ENCODE data around the gene UBAC1.

UBAC1 gene

DNA sequence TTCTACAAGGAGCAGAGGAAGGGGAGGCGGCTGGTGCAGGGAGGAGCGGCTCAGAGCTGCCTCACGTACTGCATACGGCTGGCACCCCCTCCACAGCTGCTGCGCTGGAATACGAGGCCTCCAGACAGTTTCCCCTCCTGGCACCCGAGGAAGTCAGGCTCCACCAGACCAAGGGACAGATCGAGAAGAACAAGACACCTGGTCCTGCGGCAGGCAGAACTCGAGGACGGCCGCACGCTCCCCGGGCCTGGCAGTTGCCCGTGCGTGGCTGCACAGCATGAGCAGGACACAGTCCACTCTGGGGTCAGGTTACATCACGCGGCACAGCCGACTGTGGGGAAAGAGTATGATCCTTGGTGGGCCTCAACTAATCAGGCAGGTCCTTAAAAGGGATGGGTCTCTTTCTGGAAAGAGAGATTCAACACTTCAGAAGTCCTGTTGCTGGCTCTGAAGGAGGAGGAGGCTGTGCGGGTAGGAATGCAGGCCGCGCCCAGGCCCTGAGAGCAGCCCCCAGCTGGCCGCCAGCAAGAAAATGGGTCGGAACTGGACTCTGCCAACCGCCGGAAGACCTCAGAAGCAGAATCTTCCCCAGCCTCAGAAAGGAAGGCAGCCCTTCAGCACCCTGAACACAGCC lies 11.6 kb downstream of the UBAC1 start:
- Histone ChIP-seq H3K4me1 (ENCODE audit: control insufficient read depth, insufficient read depth, low read length) (no peaks in the 10 kb centered on the region), H3K27ac (ENCODE audit: extremely low read depth, low read depth, low read length) (no peak overlapping the region), H3K4me3 (ENCODE audit: low read depth, low read length) (no peak overlapping the region), H3K9me3 (ENCODE audit: control insufficient read depth, insufficient read depth, low read depth, low read length) (no peaks in the 10 kb centered on the region), H3K36me3 (ENCODE audit: control insufficient read depth in 2 of 2, insufficient read depth in 1 of 2, low read length in 2 of 2) (peaks cover 0 to 70% of the 10 kb centered on the region in 2 experiments; a peak in 2 of 3 replicates)
- TF ChIP-seq ZNF600 (tag by site-specific recombination; IDR thresholded peaks at IDR 0.05): peak; percentile 34; the same call in 1 of the 2 replicates
- TF ChIP-seq, protein P1, sequence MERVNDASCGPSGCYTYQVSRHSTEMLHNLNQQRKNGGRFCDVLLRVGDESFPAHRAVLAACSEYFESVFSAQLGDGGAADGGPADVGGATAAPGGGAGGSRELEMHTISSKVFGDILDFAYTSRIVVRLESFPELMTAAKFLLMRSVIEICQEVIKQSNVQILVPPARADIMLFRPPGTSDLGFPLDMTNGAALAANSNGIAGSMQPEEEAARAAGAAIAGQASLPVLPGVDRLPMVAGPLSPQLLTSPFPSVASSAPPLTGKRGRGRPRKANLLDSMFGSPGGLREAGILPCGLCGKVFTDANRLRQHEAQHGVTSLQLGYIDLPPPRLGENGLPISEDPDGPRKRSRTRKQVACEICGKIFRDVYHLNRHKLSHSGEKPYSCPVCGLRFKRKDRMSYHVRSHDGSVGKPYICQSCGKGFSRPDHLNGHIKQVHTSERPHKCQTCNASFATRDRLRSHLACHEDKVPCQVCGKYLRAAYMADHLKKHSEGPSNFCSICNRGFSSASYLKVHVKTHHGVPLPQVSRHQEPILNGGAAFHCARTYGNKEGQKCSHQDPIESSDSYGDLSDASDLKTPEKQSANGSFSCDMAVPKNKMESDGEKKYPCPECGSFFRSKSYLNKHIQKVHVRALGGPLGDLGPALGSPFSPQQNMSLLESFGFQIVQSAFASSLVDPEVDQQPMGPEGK (tag by site-specific recombination; IDR thresholded peaks at IDR 0.05): no peak
- peak; percentile 94 for TF ChIP-seq ZNF10 (tag by site-specific recombination; IDR thresholded peaks at IDR 0.05)
- POLR2A ChIA-PET: interaction anchor here (0.6 kb wide), 1 partner anchor 10 kb away, joined by 3 read pairs; no protein-coding TSS in a partner anchor
- CTCF ChIA-PET: interaction anchor here (1.5 kb wide), 1 partner anchor 18 kb away, joined by 5 read pairs; no protein-coding TSS in a partner anchor

DNA sequence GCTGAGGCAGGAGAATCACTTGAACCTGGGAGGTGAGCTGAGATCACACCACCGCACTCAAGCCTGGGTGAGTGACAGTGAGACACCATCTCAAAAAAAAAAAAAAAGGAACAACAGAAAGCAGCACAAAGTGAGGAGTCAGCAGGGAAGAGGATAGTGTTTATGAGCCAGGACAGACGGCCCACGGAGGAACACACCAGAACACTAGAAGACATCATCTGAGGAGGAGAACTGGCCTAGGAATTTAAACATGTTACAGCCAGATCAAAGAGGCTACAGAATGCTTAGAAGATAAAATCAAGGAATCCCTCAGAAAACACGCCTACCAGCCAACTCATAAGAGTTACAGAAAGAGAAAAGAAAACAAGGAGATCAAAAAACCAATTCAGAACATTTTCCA lies 12.2 kb downstream of the UBAC1 start:
- ChIA-PET POLR2A (no interaction called here), CTCF (no interaction called here)
- H3K4me3 ChIP-seq (ENCODE audit: low read depth, low read length): no peak overlapping the region
- H3K36me3 ChIP-seq (ENCODE audit: control insufficient read depth in 2 of 2, insufficient read depth in 1 of 2, low read length in 2 of 2): peaks cover 0 to 70% of the 10 kb centered on the region in 2 experiments; a peak in 2 of 3 replicates
- TF ChIP-seq, protein P2, sequence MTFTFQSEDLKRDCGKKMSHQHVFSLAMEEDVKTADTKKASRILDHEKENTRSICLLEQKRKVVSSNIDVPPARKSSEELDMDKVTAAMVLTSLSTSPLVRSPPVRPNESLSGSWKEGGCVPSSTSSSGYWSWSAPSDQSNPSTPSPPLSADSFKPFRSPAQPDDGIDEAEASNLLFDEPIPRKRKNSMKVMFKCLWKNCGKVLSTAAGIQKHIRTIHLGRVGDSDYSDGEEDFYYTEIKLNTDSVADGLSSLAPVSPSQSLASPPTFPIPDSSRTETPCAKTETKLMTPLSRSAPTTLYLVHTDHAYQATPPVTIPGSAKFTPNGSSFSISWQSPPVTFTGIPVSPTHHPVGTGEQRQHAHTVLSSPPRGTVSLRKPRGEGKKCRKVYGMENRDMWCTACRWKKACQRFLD (tag by site-specific recombination; IDR thresholded peaks at IDR 0.05): no peak
- TF ChIP-seq TCF7L2 (IDR thresholded peaks at IDR 0.05; ENCODE audit: borderline replicate concordance, low read depth, low read length) (no peak), ZNF146 (tag by site-specific recombination; IDR thresholded peaks at IDR 0.05) (no peak), ZNF114 (tag by site-specific recombination; IDR thresholded peaks at IDR 0.05) (no peak), ZNF391 (tag by site-specific recombination; IDR thresholded peaks at IDR 0.05; ENCODE audit: borderline replicate concordance, low read depth) (no peak), SETDB1 (IDR thresholded peaks at IDR 0.05; ENCODE audit: insufficient read length, low read length) (no peak), HOXA7 (CRISPR knock-in tag; IDR thresholded peaks at IDR 0.05; ENCODE audit: borderline replicate concordance) (no peak), KLF1 (tag by site-specific recombination; IDR thresholded peaks at IDR 0.05) (no peak), SP2 (tag by site-specific recombination; IDR thresholded peaks at IDR 0.05) (no peak), ZNF335 (tag by site-specific recombination; conservative IDR thresholded peaks at IDR 0.05) (no peak), ZNF350 (tag by site-specific recombination; IDR thresholded peaks at IDR 0.05) (no peak), SCRT2 (tag by site-specific recombination; IDR thresholded peaks at IDR 0.05) (no peak), ZNF324 (tag by site-specific recombination; IDR thresholded peaks at IDR 0.05) (no peak), TRIM28 (IDR thresholded peaks at IDR 0.05; ENCODE audit: borderline replicate concordance, low read length) (no peak), GLI2 (tag by site-specific recombination; IDR thresholded peaks at IDR 0.05; ENCODE audit: borderline replicate concordance, low read depth) (no peak), YY2 (tag by site-specific recombination; IDR thresholded peaks at IDR 0.05) (no peak), YY1 (tag by site-specific recombination; IDR thresholded peaks at IDR 0.05) (no peak)
- TF ChIP-seq, protein P3, sequence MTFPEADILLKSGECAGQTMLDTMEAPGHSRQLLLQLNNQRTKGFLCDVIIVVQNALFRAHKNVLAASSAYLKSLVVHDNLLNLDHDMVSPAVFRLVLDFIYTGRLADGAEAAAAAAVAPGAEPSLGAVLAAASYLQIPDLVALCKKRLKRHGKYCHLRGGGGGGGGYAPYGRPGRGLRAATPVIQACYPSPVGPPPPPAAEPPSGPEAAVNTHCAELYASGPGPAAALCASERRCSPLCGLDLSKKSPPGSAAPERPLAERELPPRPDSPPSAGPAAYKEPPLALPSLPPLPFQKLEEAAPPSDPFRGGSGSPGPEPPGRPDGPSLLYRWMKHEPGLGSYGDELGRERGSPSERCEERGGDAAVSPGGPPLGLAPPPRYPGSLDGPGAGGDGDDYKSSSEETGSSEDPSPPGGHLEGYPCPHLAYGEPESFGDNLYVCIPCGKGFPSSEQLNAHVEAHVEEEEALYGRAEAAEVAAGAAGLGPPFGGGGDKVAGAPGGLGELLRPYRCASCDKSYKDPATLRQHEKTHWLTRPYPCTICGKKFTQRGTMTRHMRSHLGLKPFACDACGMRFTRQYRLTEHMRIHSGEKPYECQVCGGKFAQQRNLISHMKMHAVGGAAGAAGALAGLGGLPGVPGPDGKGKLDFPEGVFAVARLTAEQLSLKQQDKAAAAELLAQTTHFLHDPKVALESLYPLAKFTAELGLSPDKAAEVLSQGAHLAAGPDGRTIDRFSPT (tag by site-specific recombination; IDR thresholded peaks at IDR 0.05): no peak
- TF ChIP-seq, protein P4, sequence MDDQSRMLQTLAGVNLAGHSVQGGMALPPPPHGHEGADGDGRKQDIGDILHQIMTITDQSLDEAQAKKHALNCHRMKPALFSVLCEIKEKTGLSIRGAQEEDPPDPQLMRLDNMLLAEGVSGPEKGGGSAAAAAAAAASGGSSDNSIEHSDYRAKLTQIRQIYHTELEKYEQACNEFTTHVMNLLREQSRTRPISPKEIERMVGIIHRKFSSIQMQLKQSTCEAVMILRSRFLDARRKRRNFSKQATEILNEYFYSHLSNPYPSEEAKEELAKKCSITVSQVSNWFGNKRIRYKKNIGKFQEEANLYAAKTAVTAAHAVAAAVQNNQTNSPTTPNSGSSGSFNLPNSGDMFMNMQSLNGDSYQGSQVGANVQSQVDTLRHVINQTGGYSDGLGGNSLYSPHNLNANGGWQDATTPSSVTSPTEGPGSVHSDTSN (CRISPR knock-in tag; IDR thresholded peaks at IDR 0.05): no peak
- no peaks in the 10 kb centered on the region for H3K4me1 ChIP-seq (ENCODE audit: control insufficient read depth, insufficient read depth, low read length)
- no peaks in the 10 kb centered on the region for H3K9me3 ChIP-seq (ENCODE audit: control insufficient read depth, insufficient read depth, low read depth, low read length)
- H3K27ac ChIP-seq (ENCODE audit: extremely low read depth, low read depth, low read length): no peak overlapping the region
